Measurements from ENCODE around the gene EMP1.

EMP1 gene

DNA sequence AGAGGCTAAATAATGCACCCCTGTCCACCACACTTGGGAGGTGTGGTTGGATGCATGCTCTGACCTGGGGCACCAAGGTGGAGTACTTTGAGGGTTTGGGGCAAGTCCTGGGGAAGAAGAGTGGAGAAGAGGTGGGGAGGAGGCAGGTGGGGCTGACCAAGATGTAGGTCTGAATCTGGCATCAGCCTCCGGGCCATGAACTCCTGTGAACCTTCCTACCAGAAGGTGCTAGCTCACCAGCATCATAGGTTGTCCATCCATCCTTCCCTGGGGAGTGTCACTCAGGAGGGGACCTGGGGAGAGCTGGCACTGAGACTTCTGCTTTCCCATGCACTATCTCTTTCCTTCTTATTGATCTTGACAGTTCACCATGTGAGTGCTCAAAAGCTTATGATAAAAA, 13.6 kb upstream of the EMP1 start:
- TF ChIP-seq SIN3A (IDR thresholded peaks at IDR 0.05; ENCODE audit: borderline replicate concordance, insufficient read depth, low read length) (no peak), POLR2AphosphoS5 (IDR thresholded peaks at IDR 0.05; ENCODE audit: low read depth, low read length) (no peak), FOXP2 (optimal IDR thresholded peaks at IDR 0.05; ENCODE audit: borderline replicate concordance, extremely low read depth, extremely low read length, insufficient read depth) (no peak), TAF1 (IDR thresholded peaks at IDR 0.05; ENCODE audit: borderline replicate concordance, insufficient read depth, low read length) (no peak)
- TF ChIP-seq, protein P1, sequence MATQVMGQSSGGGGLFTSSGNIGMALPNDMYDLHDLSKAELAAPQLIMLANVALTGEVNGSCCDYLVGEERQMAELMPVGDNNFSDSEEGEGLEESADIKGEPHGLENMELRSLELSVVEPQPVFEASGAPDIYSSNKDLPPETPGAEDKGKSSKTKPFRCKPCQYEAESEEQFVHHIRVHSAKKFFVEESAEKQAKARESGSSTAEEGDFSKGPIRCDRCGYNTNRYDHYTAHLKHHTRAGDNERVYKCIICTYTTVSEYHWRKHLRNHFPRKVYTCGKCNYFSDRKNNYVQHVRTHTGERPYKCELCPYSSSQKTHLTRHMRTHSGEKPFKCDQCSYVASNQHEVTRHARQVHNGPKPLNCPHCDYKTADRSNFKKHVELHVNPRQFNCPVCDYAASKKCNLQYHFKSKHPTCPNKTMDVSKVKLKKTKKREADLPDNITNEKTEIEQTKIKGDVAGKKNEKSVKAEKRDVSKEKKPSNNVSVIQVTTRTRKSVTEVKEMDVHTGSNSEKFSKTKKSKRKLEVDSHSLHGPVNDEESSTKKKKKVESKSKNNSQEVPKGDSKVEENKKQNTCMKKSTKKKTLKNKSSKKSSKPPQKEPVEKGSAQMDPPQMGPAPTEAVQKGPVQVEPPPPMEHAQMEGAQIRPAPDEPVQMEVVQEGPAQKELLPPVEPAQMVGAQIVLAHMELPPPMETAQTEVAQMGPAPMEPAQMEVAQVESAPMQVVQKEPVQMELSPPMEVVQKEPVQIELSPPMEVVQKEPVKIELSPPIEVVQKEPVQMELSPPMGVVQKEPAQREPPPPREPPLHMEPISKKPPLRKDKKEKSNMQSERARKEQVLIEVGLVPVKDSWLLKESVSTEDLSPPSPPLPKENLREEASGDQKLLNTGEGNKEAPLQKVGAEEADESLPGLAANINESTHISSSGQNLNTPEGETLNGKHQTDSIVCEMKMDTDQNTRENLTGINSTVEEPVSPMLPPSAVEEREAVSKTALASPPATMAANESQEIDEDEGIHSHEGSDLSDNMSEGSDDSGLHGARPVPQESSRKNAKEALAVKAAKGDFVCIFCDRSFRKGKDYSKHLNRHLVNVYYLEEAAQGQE (IDR thresholded peaks at IDR 0.05; ENCODE audit: insufficient read depth in 1 of 2, low read depth in 2 of 2, low read length in 2 of 2) = no peak

DNA sequence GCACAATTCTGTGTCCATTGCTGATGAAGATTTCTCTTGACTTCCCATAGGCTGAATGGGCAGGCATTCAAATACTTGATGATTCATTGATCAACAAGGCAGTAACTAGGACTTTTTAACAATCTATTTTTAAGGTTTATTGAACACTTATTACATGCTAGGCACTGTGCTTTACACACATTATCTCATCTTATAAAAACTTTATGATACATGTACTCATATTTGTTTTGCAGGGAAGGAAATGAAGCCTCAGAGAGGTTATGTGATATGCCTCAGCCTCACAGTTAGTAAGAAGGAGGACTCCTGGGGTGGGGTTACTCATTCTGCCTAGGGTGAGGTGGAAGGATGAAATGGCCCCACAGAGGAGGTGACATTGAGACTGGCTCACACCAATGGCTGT, 12.9 kb upstream of the EMP1 start:
- TF ChIP-seq FOXP2 (optimal IDR thresholded peaks at IDR 0.05; ENCODE audit: borderline replicate concordance, extremely low read depth, extremely low read length, insufficient read depth) = no peak
- no peak for TF ChIP-seq SIN3A (IDR thresholded peaks at IDR 0.05; ENCODE audit: borderline replicate concordance, insufficient read depth, low read length)
- TF ChIP-seq TAF1 (IDR thresholded peaks at IDR 0.05; ENCODE audit: borderline replicate concordance, insufficient read depth, low read length) = no peak

DNA sequence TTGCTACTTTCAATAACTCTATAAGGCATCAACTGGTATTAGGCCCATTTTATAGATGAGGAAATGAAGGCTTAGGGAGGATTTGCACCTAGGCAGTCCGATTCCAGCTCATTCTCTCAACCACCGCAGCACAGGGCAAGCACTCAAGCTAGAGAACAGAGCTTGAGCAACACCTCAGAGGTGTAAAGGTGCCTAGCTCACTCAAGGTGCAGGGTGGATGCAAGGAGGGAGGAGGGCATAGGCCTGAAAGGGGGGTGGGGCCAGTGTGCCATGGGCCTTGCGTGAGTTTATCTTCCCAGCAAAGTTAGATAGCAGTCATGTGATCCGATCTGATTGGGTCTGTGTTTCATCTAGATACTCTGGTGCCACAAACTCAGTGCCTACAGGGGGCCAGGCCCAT, 10.2 kb upstream of the EMP1 start:
- TF ChIP-seq POLR2AphosphoS5 (IDR thresholded peaks at IDR 0.05; ENCODE audit: low read depth, low read length) (no peak), TAF1 (IDR thresholded peaks at IDR 0.05; ENCODE audit: borderline replicate concordance, insufficient read depth, low read length) (no peak), FOXP2 (optimal IDR thresholded peaks at IDR 0.05; ENCODE audit: borderline replicate concordance, extremely low read depth, extremely low read length, insufficient read depth) (no peak), SIN3A (IDR thresholded peaks at IDR 0.05; ENCODE audit: borderline replicate concordance, insufficient read depth, low read length) (no peak)
- TF ChIP-seq, protein P1 (IDR thresholded peaks at IDR 0.05; ENCODE audit: insufficient read depth in 1 of 2, low read depth in 2 of 2, low read length in 2 of 2) = no peak

DNA sequence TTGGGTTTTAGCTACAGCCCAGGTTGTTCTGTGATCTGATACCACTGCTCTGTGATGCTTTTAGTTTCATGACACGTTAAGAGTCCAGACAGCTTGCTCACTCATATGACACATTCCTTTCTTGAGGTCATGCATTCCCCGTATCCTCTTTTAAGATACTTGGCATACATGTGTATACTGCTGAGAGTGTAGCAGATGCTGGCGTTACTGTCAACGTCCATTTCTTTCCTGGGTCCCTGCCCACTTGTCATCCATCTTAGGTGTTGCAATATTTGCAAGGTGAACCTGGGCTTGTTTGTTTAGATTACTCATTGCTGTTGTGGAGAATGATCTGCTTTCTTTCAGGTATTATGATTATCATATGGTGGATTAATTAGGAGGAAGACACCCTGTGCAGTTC, 9.1 kb upstream of the EMP1 start:
- TF ChIP-seq POLR2AphosphoS5 (IDR thresholded peaks at IDR 0.05; ENCODE audit: low read depth, low read length) = no peak
- TF ChIP-seq, protein P1 (IDR thresholded peaks at IDR 0.05; ENCODE audit: insufficient read depth in 1 of 2, low read depth in 2 of 2, low read length in 2 of 2) = no peak
- no peak for TF ChIP-seq TAF1 (IDR thresholded peaks at IDR 0.05; ENCODE audit: borderline replicate concordance, insufficient read depth, low read length)
- no peak for TF ChIP-seq FOXP2 (optimal IDR thresholded peaks at IDR 0.05; ENCODE audit: borderline replicate concordance, extremely low read depth, extremely low read length, insufficient read depth)
- no peak for TF ChIP-seq SIN3A (IDR thresholded peaks at IDR 0.05; ENCODE audit: borderline replicate concordance, insufficient read depth, low read length)

DNA sequence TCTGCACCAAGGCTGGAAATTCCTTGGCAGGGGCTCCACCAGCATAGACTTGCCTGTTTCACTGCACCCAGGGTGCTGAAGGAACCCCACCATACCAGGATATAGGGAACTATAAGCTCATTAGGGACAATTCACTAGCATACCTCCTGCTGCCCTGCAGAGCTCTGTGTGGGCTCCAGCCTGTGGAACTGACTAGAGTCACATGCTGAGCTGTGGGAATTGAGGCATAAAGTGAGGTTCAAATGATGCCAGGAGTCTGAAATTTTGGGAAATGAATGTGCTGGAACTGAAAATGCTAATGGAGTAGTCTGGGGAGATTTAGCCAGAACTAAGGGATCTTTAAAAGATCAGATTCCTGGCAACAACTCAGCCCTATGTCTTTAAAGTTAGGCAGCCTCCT, 7.3 kb upstream of the EMP1 start:
- TF ChIP-seq FOXP2 (optimal IDR thresholded peaks at IDR 0.05; ENCODE audit: borderline replicate concordance, extremely low read depth, extremely low read length, insufficient read depth) = no peak
- TF ChIP-seq TAF1 (IDR thresholded peaks at IDR 0.05; ENCODE audit: borderline replicate concordance, insufficient read depth, low read length) = no peak

DNA sequence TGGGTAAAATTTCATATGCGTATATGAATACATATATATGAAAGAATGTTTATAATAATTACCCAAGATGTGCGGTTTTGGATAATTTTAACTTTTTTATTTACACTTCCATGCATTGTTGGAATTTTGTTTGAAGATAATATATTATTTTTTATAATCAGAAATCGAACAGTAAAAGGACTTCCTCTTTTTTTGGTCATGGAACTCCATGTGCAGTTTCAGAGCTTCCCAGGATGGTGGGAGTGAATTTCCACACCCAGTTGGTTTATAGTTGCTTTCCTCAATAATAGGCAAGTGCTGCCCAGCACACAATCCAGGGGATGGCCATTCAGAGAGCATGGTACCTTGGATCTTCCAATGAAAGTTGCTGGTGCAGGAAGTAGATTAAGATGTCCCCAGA, 6.3 kb upstream of the EMP1 start:
- TF ChIP-seq, protein P1 (IDR thresholded peaks at IDR 0.05; ENCODE audit: insufficient read depth in 1 of 2, low read depth in 2 of 2, low read length in 2 of 2) = no peak
- TF ChIP-seq SIN3A (IDR thresholded peaks at IDR 0.05; ENCODE audit: borderline replicate concordance, insufficient read depth, low read length) (no peak), TAF1 (IDR thresholded peaks at IDR 0.05; ENCODE audit: borderline replicate concordance, insufficient read depth, low read length) (no peak), FOXP2 (optimal IDR thresholded peaks at IDR 0.05; ENCODE audit: borderline replicate concordance, extremely low read depth, extremely low read length, insufficient read depth) (no peak), POLR2AphosphoS5 (IDR thresholded peaks at IDR 0.05; ENCODE audit: low read depth, low read length) (no peak)
